Measurements from ENCODE around the gene OLFML2B. TPM values are rescaled to one million over a fixed set of nuclear protein-coding genes. Genes with fewer than 3 reads are reported as not detected.

Gene OLFML2B
- polyA plus RNA-seq, 1 experiment, result 3.5 TPM

- DNase-seq (ENCODE audit: low read depth), result no peak
- no peaks in the 10 kb centered on the region for H3K36me3 ChIP-seq (ENCODE audit: control insufficient read depth, insufficient read depth, low read length)
- H3K4me3 ChIP-seq (ENCODE audit: low read depth, low read length), result no peak overlapping the region
- H3K27me3 ChIP-seq (ENCODE audit: control insufficient read depth, insufficient read depth, low read length), result no peaks in the 10 kb centered on the region; the same call in 1 of the 2 replicates
- ChIA-PET CTCF (interaction anchor here (0.6 to 8.0 kb wide), 8 partner anchors 9 to 253 kb away, joined by 3 to 187 read pairs (median 12); partner anchors contain the start of gene OLFML2B), POLR2A (interaction anchor here (0.6 kb wide), 1 partner anchor 246 kb away, joined by 3 read pairs; no protein-coding TSS in a partner anchor)
- no peak for TF ChIP-seq CTCF (IDR thresholded peaks at IDR 0.05; ENCODE audit: insufficient read depth, low read depth, low read length)
Observed at GRCh38 chr1:162038624-162039023, 15.0 kb upstream of the OLFML2B start.

GRCh38 chr1:162036163-162036562, 12.5 kb upstream of the OLFML2B start:
- CTCF ChIA-PET, result interaction anchor here (0.7 to 8.0 kb wide), 19 partner anchors 8 to 274 kb away, joined by 3 to 187 read pairs (median 6); partner anchors contain the start of genes ATF6 and OLFML2B
- DNase-seq (ENCODE audit: low read depth), result no peak
- H3K36me3 ChIP-seq (ENCODE audit: control insufficient read depth, insufficient read depth, low read length), result no peaks in the 10 kb centered on the region
- no peak for TF ChIP-seq CTCF (IDR thresholded peaks at IDR 0.05; ENCODE audit: insufficient read depth, low read depth, low read length)
- peaks cover 2% of the 10 kb centered on the region for H3K27me3 ChIP-seq (ENCODE audit: control insufficient read depth, insufficient read depth, low read length)
- H3K4me3 ChIP-seq (ENCODE audit: low read depth, low read length), result no peak overlapping the region
- POLR2A ChIA-PET, result interaction anchor here (0.5 kb wide), 1 partner anchor 198 kb away, joined by 3 read pairs; no protein-coding TSS in a partner anchor

GRCh38 chr1:162035241-162035640, 11.6 kb upstream of the OLFML2B start:
- CTCF ChIA-PET, result interaction anchor here (1.0 to 8.0 kb wide), 5 partner anchors 11 to 272 kb away, joined by 3 to 187 read pairs (median 6); partner anchors contain the start of gene OLFML2B

GRCh38 chr1:162033428-162033827, 9.8 kb upstream of the OLFML2B start:
- H3K36me3 ChIP-seq (ENCODE audit: control insufficient read depth, insufficient read depth, low read length), result no peaks in the 10 kb centered on the region
- ChIA-PET POLR2A (interaction anchor here (0.5 kb wide), 1 partner anchor 141 kb away, joined by 12 read pairs; no protein-coding TSS in a partner anchor), CTCF (interaction anchor here (1.6 to 8.0 kb wide), 3 partner anchors 23 to 239 kb away, joined by 5 to 187 read pairs (median 72); no protein-coding TSS in a partner anchor)
- no peak for TF ChIP-seq CTCF (IDR thresholded peaks at IDR 0.05; ENCODE audit: insufficient read depth, low read depth, low read length)
- peaks cover 2% of the 10 kb centered on the region for H3K27me3 ChIP-seq (ENCODE audit: control insufficient read depth, insufficient read depth, low read length)
- no peak for DNase-seq (ENCODE audit: low read depth)
- H3K4me3 ChIP-seq (ENCODE audit: low read depth, low read length), result no peak overlapping the region

More at GRCh38 chr1:162035241-162035640, 11.6 kb upstream of the OLFML2B start:
- Histone ChIP-seq H3K27me3 (ENCODE audit: control insufficient read depth, insufficient read depth, low read length) (peaks cover 2% of the 10 kb centered on the region), H3K4me3 (ENCODE audit: low read depth, low read length) (no peak overlapping the region), H3K36me3 (ENCODE audit: control insufficient read depth, insufficient read depth, low read length) (no peaks in the 10 kb centered on the region)
- no peak for TF ChIP-seq CTCF (IDR thresholded peaks at IDR 0.05; ENCODE audit: insufficient read depth, low read depth, low read length)
- POLR2A ChIA-PET, result no interaction called here
- no peak for DNase-seq (ENCODE audit: low read depth)

GRCh38 chr1:162030759-162031280, 7.2 kb upstream of the OLFML2B start:
- ChIA-PET POLR2A (no interaction called here), CTCF (interaction anchor here (1.0 to 1.7 kb wide), 2 partner anchors 171 to 238 kb away, joined by 5 read pairs; no protein-coding TSS in a partner anchor)
- TF ChIP-seq CTCF (IDR thresholded peaks at IDR 0.05; ENCODE audit: insufficient read depth, low read depth, low read length), result no peak
- peaks cover 2% of the 10 kb centered on the region for H3K27me3 ChIP-seq (ENCODE audit: control insufficient read depth, insufficient read depth, low read length)
- no peaks in the 10 kb centered on the region for H3K36me3 ChIP-seq (ENCODE audit: control insufficient read depth, insufficient read depth, low read length)
- no peak overlapping the region for H3K4me3 ChIP-seq (ENCODE audit: low read depth, low read length)
- DNase-seq (ENCODE audit: low read depth), result no peak
